ENCODE data around the gene QSOX1.
A peak's percentile ranks its signal among the peaks of the same experiment; 100 is the strongest.

Gene QSOX1

GRCh38 chr1:180144659-180145357, 9.9 kb upstream of the QSOX1 start:
- H3K4me3 ChIP-seq (ENCODE audit: low read depth, low read length): no peak overlapping the region
- no peak for DNase-seq (ENCODE audit: low read depth)
- no peak for TF ChIP-seq CTCF (IDR thresholded peaks at IDR 0.05; ENCODE audit: control insufficient read depth, extremely low read depth, insufficient read depth)

DNA sequence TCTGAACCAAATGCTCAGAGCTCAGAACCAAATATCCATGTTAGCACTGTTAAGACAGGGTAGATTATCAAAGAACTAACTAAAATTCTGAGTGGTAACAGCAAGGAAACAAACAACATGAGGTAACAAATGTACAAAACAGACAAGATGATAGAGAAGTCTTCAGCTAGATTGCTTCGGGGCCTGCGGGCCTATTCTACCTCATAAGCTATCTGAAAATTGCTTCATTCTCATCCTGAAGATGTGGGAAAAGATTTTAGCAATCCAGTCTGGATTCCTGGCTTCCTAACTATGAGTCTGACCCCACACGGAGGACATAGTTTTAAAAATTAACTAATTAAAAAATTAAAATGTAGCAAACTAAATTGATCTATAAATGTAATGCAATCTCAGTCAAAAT, 9.2 kb upstream of the QSOX1 start:
- TF ChIP-seq CTCF (IDR thresholded peaks at IDR 0.05; ENCODE audit: control insufficient read depth, extremely low read depth, insufficient read depth): no peak
- H3K4me3 ChIP-seq (ENCODE audit: low read depth, low read length): no peak overlapping the region
- DNase-seq (ENCODE audit: low read depth): no peak

DNA sequence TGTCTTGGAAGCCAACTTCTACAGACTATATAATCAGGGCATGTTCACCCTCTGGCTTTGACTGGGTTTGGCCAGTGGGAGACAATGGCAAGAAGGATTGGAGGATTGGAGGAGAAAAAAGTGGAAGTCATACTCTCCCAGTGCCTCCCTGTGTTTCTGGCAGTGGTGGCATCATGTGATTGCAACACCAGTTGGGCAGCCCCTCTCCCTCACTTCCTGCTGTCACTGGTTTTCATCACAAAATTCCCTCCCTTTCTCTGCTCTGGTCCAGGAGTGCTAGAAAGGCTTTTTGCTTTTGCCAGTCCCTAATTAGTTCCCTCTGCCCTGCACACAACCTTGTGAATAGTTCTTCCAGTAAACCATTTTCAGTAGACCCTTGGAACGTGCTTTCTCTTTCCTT, 3.7 kb upstream of the QSOX1 start:
- H3K4me3 ChIP-seq (ENCODE audit: low read depth, low read length): no peak overlapping the region
- no peak for TF ChIP-seq CTCF (IDR thresholded peaks at IDR 0.05; ENCODE audit: control insufficient read depth, extremely low read depth, insufficient read depth)
- DNase-seq (ENCODE audit: low read depth): no peak

GRCh38 chr1:180151508-180151907, 3.2 kb upstream of the QSOX1 start:
- no peak for DNase-seq (ENCODE audit: low read depth)
- no peak overlapping the region for H3K4me3 ChIP-seq (ENCODE audit: low read depth, low read length)
- TF ChIP-seq CTCF (IDR thresholded peaks at IDR 0.05; ENCODE audit: control insufficient read depth, extremely low read depth, insufficient read depth): no peak

GRCh38 chr1:180152588-180152987, 2.1 kb upstream of the QSOX1 start:
- no peak for DNase-seq (ENCODE audit: low read depth)
- no peak for TF ChIP-seq CTCF (IDR thresholded peaks at IDR 0.05; ENCODE audit: control insufficient read depth, extremely low read depth, insufficient read depth)
- no peak overlapping the region for H3K4me3 ChIP-seq (ENCODE audit: low read depth, low read length)

GRCh38 chr1:180153032-180153431, 1.6 kb upstream of the QSOX1 start:
- DNase-seq (ENCODE audit: low read depth): no peak
- H3K4me3 ChIP-seq (ENCODE audit: low read depth, low read length): no peak overlapping the region
- TF ChIP-seq CTCF (IDR thresholded peaks at IDR 0.05; ENCODE audit: control insufficient read depth, extremely low read depth, insufficient read depth): no peak

- TF ChIP-seq CTCF (IDR thresholded peaks at IDR 0.05; ENCODE audit: control insufficient read depth, extremely low read depth, insufficient read depth): no peak
- no peak for DNase-seq (ENCODE audit: low read depth)
- peak overlapping the region; percentile 67 for H3K4me3 ChIP-seq (ENCODE audit: low read depth, low read length)
Measured at GRCh38 chr1:180154003-180154324, 705 bp upstream of the QSOX1 start.
